Activated B cell treated with CpG ODN at 0.5 μM for 24 hours (primary cell): ENCODE data around the gene GRIP2. TPM values are rescaled to one million over a fixed set of nuclear protein-coding genes. Genes with fewer than 3 reads are reported as not detected.

Experiments used
- ATAC-seq: fragments of 200-7000 bp; cut with Tn5 transposase; one replicate; pipeline ENCODE4 v1.10.0; 2021; ENCODE audit warnings: low read depth, mild to moderate bottlenecking, moderate library complexity
- CTCF ChIA-PET: fragments of 350-600 bp; sonication (Branson Sonifier 250); formaldehyde crosslinking; loops from one replicate; lab custom pipeline; 2021; ENCODE audit warnings: antibody characterized with exemption; lab: Charles Lee
- POLR2A ChIA-PET: fragments of 350-600 bp; sonication (Branson Sonifier 250); formaldehyde crosslinking; loops from one replicate; lab custom pipeline; 2021; ENCODE audit warnings: antibody characterized with exemption; lab: Charles Lee
- DNase-seq: peaks from one replicate; pipeline ENCODE4 v3.0.0; 2022
- H3K27ac Mint-ChIP-seq: one replicate; pipeline ENCODE4 v1.8.0; 2020; ENCODE audit warnings: mixed read lengths
- H3K27me3 Mint-ChIP-seq: one replicate; pipeline ENCODE4 v1.8.0; 2021; ENCODE audit warnings: mixed read lengths
- H3K36me3 Mint-ChIP-seq: one replicate; pipeline ENCODE4 v1.8.0; 2021; ENCODE audit warnings: low read depth, mixed read lengths
- H3K4me1 Mint-ChIP-seq: one replicate; pipeline ENCODE4 v1.8.0; 2021; ENCODE audit warnings: mixed read lengths
- H3K4me3 Mint-ChIP-seq: one replicate; pipeline ENCODE4 v1.8.0; 2020; ENCODE audit warnings: mild to moderate bottlenecking, mixed read lengths
- H3K9me3 Mint-ChIP-seq: one replicate; pipeline ENCODE4 v1.8.0; 2020; ENCODE audit warnings: mixed read lengths
- intact Hi-C: fragments of 100-400 bp; cut with micrococcal nuclease; formaldehyde crosslinking; loops from one replicate; pipeline ENCODE4 v1.15.1; 2024
- total RNA-seq: library from RNA; stranded (reverse); gene quantifications from 2 replicates; pipeline ENCODE4 v1.2.3, GENCODE V29; 2022
- TF ChIP-seq, protein P1 (sequence below): fragments of 200-600 bp; IDR thresholded peaks from one replicate; pipeline ENCODE4 v1.8.0; 2022; ENCODE audit warnings: antibody characterized with exemption, mild to moderate bottlenecking

The GRIP2 gene
- total RNA-seq, 1 donor from 2014 or later = not detected

DNA sequence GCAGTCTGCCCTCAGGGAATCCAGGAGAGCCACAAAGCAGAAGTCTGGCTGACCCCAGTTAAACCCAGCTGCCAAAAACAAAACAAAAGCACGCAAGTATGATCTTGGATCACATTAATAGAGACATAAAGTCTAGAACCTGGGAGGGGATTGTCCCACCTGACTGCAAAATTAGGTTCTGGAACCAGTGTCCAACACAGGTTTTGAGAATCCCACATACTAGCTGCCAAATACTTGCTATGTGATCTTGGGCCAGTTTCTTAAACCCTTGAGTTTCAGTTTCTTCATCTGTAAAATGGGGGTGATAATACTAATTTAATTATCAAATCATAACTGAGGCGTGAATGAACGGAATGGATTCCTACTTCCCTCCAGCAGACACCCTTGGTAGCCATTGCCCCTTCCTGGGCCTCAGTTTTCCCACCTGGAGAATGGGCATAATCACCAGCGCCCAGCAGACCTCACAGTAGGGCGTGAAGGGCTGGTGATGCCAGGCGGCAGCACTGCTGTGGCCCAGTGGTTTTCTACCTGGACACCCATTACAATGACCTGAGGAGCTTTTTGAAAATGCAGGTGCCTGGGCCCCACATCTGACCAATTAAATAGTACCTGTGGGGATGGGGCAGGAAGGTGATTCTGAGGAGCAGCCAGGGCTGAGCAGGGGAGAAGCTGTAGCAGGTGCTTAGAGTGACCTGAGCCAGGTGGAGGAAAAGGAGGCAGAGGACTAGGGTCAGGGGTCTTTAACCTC lies 32.2 kb downstream of the GRIP2 start:
- peaks cover 8% of the 10 kb centered on the region for H3K27me3 Mint-ChIP-seq
- H3K27ac Mint-ChIP-seq = no peak overlapping the region
- ChIA-PET CTCF (interaction anchor here (0.8 to 1.2 kb wide), 2 partner anchors 18 to 246 kb away, joined by 3 read pairs; no protein-coding TSS in a partner anchor), POLR2A (no interaction called here)
- H3K4me1 Mint-ChIP-seq = no peaks in the 10 kb centered on the region
- H3K36me3 Mint-ChIP-seq = no peaks in the 10 kb centered on the region
- H3K9me3 Mint-ChIP-seq = peaks cover 5% of the 10 kb centered on the region
- no peak for DNase-seq
- TF ChIP-seq, protein P1, sequence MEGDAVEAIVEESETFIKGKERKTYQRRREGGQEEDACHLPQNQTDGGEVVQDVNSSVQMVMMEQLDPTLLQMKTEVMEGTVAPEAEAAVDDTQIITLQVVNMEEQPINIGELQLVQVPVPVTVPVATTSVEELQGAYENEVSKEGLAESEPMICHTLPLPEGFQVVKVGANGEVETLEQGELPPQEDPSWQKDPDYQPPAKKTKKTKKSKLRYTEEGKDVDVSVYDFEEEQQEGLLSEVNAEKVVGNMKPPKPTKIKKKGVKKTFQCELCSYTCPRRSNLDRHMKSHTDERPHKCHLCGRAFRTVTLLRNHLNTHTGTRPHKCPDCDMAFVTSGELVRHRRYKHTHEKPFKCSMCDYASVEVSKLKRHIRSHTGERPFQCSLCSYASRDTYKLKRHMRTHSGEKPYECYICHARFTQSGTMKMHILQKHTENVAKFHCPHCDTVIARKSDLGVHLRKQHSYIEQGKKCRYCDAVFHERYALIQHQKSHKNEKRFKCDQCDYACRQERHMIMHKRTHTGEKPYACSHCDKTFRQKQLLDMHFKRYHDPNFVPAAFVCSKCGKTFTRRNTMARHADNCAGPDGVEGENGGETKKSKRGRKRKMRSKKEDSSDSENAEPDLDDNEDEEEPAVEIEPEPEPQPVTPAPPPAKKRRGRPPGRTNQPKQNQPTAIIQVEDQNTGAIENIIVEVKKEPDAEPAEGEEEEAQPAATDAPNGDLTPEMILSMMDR = no peak
- intact Hi-C loops = loop anchor here (1.0 kb wide), 1 partner anchor 413 kb away; no protein-coding TSS in a partner anchor
- no peak for ATAC-seq
- H3K4me3 Mint-ChIP-seq = no peak overlapping the region

DNA sequence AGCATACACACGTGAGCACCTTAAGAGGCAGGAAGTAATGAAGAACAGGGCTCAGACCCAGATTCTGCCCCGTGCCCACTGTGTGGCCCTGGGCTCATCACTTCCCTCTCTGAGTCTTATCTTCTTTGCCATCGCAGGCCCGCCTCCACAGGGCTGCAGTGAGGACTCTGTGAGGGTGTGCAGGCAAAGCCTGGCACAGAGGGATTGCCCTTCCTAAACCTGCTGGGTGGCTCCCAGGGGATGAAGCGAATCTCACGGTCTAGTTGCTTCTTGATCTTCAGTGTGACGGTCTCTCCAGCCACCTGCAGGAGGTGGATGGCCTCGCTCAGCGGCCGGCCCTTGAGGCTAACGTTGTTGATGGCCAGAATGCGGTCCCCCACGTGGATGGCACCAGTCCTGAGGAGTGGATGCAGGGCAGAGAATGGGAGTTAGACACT lies 32.8 kb downstream of the GRIP2 start:
- DNase-seq = no peak
- no peak overlapping the region for H3K27ac Mint-ChIP-seq
- TF ChIP-seq, protein P1 = no peak
- intact Hi-C loops = no loop called here
- CTCF ChIA-PET = interaction anchor here (0.8 to 1.2 kb wide), 2 partner anchors 17 to 246 kb away, joined by 3 read pairs; no protein-coding TSS in a partner anchor
- no peaks in the 10 kb centered on the region for H3K4me1 Mint-ChIP-seq
- POLR2A ChIA-PET = no interaction called here
- H3K4me3 Mint-ChIP-seq = no peak overlapping the region
- H3K36me3 Mint-ChIP-seq = no peaks in the 10 kb centered on the region
- no peak for ATAC-seq
- H3K9me3 Mint-ChIP-seq = peaks cover 6% of the 10 kb centered on the region
- peaks cover 8% of the 10 kb centered on the region for H3K27me3 Mint-ChIP-seq

DNA sequence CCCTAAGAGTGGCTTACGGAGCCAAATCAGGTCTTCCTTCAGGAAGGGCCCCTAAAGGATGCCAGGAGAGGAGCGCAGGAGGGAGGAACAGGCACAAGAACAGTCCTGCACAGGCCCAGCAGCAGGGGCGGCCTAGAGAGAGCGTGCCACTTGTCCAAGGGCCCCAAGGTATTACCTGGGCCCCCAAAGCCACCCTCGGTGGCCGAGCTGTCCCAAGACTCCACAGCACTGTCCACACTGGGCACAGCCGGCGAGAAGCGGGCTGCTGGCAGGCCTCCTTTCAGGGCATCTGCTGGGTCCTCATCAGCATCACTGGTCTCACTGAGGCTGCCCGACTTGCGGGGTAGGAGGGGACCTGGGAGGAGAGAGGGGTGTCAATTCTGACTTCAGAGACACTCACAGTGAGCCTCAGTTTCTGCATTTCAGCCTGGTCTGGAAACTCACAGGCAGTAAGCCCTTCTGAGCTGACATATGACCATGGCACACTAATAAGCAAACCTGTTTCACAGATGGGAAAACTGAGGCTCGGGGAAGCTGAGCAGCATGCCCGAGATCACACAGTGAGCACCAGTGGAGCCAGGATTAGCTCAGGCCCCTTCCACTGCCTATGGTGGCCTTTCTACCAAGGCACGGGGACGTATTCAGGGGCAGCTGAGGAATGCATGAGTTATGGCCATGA lies 33.4 kb downstream of the GRIP2 start:
- H3K4me1 Mint-ChIP-seq = no peaks in the 10 kb centered on the region
- no peak overlapping the region for H3K4me3 Mint-ChIP-seq
- H3K27me3 Mint-ChIP-seq = peaks cover 8% of the 10 kb centered on the region
- H3K36me3 Mint-ChIP-seq = no peaks in the 10 kb centered on the region
- ChIA-PET POLR2A (no interaction called here), CTCF (interaction anchor here (0.8 to 1.2 kb wide), 2 partner anchors 17 to 245 kb away, joined by 3 read pairs; no protein-coding TSS in a partner anchor)
- intact Hi-C loops = no loop called here
- H3K9me3 Mint-ChIP-seq = peaks cover 7% of the 10 kb centered on the region
- no peak for DNase-seq
- H3K27ac Mint-ChIP-seq = no peak overlapping the region
- ATAC-seq = no peak
- TF ChIP-seq, protein P1 = no peak

DNA sequence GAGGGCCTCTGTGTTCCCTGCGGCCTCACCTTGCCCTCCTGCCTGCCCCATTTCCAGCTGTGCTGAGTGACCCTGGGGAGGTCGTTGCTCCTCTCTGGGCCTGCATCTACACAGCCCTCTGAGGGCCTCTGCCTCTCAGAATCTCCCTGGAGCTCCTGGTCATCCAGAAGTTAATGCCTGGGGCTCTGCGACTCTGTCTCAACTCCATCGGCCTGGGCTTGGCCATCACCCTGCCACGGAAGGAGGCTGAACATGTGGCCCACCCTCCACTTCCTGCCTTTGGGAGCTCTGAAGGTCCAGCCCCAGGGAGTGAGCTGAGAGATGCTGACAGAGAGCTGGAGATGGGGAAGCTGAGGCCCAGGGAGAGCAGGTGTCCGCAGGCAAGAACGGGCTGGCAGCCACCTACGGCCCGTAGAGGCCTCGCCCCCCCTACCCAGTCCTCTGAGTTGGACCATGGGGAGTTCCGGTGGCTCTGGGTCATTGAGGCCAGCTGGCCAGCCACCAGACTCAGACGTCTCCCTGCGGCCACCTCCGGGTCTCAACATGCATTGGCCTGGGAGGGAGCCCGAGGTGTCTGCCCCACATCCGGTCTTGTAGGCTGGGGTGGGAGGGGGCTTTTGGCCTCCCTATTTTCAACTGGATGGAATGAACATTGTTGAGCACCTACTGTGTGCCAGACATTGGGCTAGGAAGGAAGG lies 34.2 kb downstream of the GRIP2 start:
- H3K36me3 Mint-ChIP-seq = no peaks in the 10 kb centered on the region
- TF ChIP-seq, protein P1 = no peak
- no peak overlapping the region for H3K27ac Mint-ChIP-seq
- H3K9me3 Mint-ChIP-seq = peaks cover 9% of the 10 kb centered on the region
- ChIA-PET CTCF (no interaction called here), POLR2A (no interaction called here)
- no peak for ATAC-seq
- no peak for DNase-seq
- no peak overlapping the region for H3K4me3 Mint-ChIP-seq
- peaks cover 8% of the 10 kb centered on the region for H3K27me3 Mint-ChIP-seq
- intact Hi-C loops = no loop called here
- no peaks in the 10 kb centered on the region for H3K4me1 Mint-ChIP-seq
